ENCODE data around the gene HOTAIR.

The HOTAIR gene

DNA sequence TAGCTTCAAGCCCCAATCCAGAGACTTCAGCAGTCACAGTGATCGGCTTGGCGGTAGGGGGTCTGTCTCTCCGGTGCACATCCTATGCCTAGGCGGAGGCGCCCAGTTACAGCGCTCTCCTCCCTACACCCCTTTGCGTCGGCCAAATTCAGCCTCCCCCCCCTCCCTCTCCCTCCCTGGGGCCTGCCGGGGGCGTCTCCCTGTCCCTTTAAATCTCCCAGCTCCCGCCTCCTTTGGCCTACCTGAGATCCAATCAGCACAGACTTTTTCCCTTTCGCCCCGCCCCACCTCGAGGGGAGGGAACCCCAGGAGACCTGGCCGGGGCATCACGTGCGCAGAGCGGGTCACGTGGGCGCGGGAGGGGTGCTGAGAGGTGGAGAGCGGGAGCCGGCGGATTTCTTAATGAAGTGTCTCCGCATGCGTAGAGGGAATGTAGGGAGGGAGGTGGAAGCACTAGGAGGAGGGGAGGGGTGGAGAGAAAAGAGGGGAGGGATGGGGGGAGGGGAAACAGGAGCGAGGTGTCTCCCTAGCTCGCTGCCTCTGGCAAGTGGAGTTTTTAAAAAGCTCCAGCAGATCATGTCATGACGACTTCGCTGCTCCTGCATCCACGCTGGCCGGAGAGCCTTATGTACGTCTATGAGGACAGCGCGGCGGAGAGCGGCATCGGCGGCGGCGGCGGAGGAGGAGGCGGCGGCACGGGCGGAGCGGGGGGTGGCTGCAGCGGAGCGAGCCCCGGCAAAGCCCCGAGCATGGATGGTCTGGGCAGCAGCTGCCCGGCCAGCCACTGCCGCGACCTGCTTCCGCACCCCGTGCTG lies 36.2 kb downstream of the HOTAIR start, which contains the start of gene HOXC13:
HOXC13 (plus strand) TSS at position 506 of the 815 bp plus-strand sequence; CDS start at position 582, 76 bp downstream.
- ChIA-PET CTCF (interaction anchor here (0.7 to 1.3 kb wide), 6 partner anchors 10 to 440 kb away, joined by 3 to 4 read pairs (median 4); no protein-coding TSS in a partner anchor), POLR2A (interaction anchor here (0.6 to 3.1 kb wide), 8 partner anchors 14 to 341 kb away, joined by 3 to 14 read pairs (median 4); partner anchors contain the start of genes CBX5 and HOXC12)
- TF ChIP-seq ARNT (IDR thresholded peaks at IDR 0.05) (no peak), L3MBTL2 (conservative IDR thresholded peaks at IDR 0.05) (peak; percentile 94), HDGF (IDR thresholded peaks at IDR 0.05; ENCODE audit: borderline replicate concordance) (0 out of 2 replicates have a peak, but pooled peaks have one; percentile 18), NFRKB (IDR thresholded peaks at IDR 0.05) (no peak), LEF1 (IDR thresholded peaks at IDR 0.05; ENCODE audit: borderline replicate concordance) (no peak)
- TF ChIP-seq, protein P1, sequence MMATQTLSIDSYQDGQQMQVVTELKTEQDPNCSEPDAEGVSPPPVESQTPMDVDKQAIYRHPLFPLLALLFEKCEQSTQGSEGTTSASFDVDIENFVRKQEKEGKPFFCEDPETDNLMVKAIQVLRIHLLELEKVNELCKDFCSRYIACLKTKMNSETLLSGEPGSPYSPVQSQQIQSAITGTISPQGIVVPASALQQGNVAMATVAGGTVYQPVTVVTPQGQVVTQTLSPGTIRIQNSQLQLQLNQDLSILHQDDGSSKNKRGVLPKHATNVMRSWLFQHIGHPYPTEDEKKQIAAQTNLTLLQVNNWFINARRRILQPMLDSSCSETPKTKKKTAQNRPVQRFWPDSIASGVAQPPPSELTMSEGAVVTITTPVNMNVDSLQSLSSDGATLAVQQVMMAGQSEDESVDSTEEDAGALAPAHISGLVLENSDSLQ (IDR thresholded peaks at IDR 0.05), result peak; percentile 79
- DNase-seq (ENCODE audit: extremely low spot score), result peak; percentile 98

DNA sequence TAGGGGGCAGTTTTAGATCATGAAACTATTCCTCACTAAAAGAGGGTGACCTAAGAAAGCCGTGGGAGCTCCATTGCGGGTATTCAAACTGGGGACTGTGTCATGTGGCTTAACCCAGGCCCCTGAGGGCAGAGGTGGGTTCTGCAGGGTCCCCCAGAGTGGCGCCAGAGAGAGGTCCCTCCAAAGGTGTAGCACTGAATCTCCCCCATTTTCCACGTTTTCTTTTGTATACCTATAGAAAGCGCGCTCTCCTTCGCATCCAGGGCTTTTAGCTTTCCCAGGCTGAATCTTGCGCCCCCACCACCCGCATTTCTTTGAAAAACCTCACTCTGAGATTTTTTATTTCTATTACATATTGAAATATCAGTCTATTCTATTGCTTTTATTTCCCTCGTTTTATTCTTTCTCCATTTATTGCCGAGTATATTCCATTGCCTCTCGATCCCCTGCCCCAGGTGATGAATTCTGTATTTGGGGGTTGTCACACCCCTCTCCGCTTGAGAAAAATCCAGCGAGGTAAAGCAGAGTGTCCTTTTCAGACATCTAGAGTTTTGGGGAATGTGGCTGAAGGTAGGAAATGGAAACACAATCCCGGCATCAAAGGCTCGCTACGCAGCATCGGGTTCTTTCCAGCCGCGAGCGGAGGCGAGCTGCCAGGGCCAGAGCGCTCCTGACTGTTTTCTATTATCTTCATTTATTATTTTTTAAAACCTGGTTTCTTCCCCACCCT lies 37.0 kb downstream of the HOTAIR start:
- DNase-seq (ENCODE audit: extremely low spot score), result no peak
- ChIA-PET CTCF (interaction anchor here (0.7 to 1.3 kb wide), 6 partner anchors 9 to 441 kb away, joined by 3 to 4 read pairs (median 4); no protein-coding TSS in a partner anchor), POLR2A (interaction anchor here (0.6 to 3.1 kb wide), 8 partner anchors 15 to 342 kb away, joined by 3 to 14 read pairs (median 4); partner anchors contain the start of genes CBX5 and HOXC12)
- TF ChIP-seq HDGF (IDR thresholded peaks at IDR 0.05; ENCODE audit: borderline replicate concordance) (no peak), BHLHE40 (IDR thresholded peaks at IDR 0.05; ENCODE audit: borderline replicate concordance) (no peak), FOXA1 (IDR thresholded peaks at IDR 0.05) (no peak), FOXM1 (IDR thresholded peaks at IDR 0.05; ENCODE audit: borderline replicate concordance) (no peak), L3MBTL2 (conservative IDR thresholded peaks at IDR 0.05) (no peak), ARNT (IDR thresholded peaks at IDR 0.05) (no peak), SUZ12 (IDR thresholded peaks at IDR 0.05) (no peak)
- TF ChIP-seq, protein P1 (IDR thresholded peaks at IDR 0.05), result no peak

DNA sequence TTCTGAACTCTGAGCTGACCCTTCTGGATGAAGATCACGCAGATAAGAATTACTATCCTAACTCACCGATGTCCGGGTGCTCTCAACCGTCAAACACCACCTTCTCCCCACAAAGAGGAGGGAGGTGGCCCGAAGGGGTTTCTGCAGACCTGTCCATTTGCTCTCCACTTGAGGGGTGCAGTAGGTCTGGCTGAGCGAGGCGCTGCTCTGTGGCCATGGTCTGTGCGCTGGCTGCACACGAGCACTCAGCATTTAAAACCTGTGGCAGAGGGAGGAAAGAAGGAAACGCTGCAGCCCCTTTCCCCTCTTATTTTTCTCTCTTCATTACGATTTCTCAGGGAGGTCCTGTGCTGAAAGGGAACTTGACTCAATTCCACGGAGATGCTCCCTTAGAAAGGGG lies 37.7 kb downstream of the HOTAIR start:
- ChIA-PET CTCF (no interaction called here), POLR2A (interaction anchor here (1.0 kb wide), 1 partner anchor 40 kb away, joined by 3 read pairs; no protein-coding TSS in a partner anchor)
- DNase-seq (ENCODE audit: extremely low spot score), result no peak
- TF ChIP-seq ARNT (IDR thresholded peaks at IDR 0.05), result no peak
- TF ChIP-seq HDGF (IDR thresholded peaks at IDR 0.05; ENCODE audit: borderline replicate concordance), result no peak
- TF ChIP-seq, protein P1 (IDR thresholded peaks at IDR 0.05), result no peak
- no peak for TF ChIP-seq FOXA1 (IDR thresholded peaks at IDR 0.05)
- no peak for TF ChIP-seq TARDBP (IDR thresholded peaks at IDR 0.05)
- TF ChIP-seq L3MBTL2 (conservative IDR thresholded peaks at IDR 0.05), result no peak
- TF ChIP-seq FOXM1 (IDR thresholded peaks at IDR 0.05; ENCODE audit: borderline replicate concordance), result no peak
- TF ChIP-seq LEF1 (IDR thresholded peaks at IDR 0.05; ENCODE audit: borderline replicate concordance), result no peak
- TF ChIP-seq ZNF384 (IDR thresholded peaks at IDR 0.05), result no peak
- no peak for TF ChIP-seq SUZ12 (IDR thresholded peaks at IDR 0.05)
- TF ChIP-seq NFRKB (IDR thresholded peaks at IDR 0.05), result no peak
- TF ChIP-seq CTBP1 (IDR thresholded peaks at IDR 0.05; ENCODE audit: borderline replicate concordance), result no peak

DNA sequence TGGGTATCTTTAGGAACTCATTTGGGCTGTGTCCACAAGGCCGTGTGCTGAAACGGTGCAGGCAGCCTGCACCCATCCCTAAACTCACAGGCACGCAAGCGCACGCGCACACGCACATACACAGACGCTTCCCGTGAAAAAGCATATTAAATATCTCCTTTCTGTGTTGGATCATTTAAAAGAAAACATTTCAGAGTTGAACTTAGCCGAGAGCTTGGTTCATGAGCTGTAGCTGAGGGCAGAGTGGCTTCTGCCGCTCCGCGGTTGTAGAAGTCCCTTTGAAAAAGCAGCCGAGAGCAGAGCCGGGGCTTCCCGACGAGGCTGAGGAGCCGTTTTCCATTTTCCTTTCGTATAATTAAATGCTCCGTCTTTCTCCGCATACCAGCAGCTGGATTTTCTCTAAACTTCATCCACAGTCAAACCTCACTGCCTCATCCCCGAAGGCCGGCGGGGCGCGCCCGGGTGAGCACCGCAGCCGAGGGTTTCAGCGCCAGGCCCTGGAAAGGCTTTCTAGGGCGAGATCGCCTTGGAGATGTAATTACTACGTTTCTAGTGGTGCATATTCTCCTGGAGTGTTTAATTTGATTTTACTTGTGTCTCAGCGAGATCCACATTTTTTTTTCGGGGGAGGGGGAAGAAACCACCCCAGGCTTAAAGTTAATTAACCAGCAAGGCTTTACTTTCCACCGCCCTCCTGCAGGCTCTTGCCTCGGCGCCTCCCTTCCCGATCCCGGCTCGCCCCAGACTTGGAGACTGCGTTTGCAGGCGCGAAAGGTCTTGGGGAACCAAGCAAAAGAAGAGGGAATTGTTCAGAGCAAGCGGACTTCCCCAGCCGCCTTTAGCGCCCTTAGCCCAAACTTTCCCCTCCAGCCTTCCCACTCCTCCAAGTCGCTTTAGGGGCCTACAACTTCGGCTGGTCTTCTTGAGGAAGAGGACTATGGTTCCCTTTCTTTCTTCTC lies 39.1 kb downstream of the HOTAIR start:
- no peak for TF ChIP-seq ARNT (IDR thresholded peaks at IDR 0.05)
- no peak for TF ChIP-seq FOXM1 (IDR thresholded peaks at IDR 0.05; ENCODE audit: borderline replicate concordance)
- TF ChIP-seq, protein P1 (IDR thresholded peaks at IDR 0.05), result no peak
- no peak for TF ChIP-seq HDGF (IDR thresholded peaks at IDR 0.05; ENCODE audit: borderline replicate concordance)
- TF ChIP-seq NFRKB (IDR thresholded peaks at IDR 0.05), result no peak
- TF ChIP-seq BHLHE40 (IDR thresholded peaks at IDR 0.05; ENCODE audit: borderline replicate concordance), result no peak
- no peak for TF ChIP-seq FOXK2 (IDR thresholded peaks at IDR 0.05)
- no peak for TF ChIP-seq SP1 (IDR thresholded peaks at IDR 0.05)
- TF ChIP-seq TARDBP (IDR thresholded peaks at IDR 0.05), result no peak
- TF ChIP-seq L3MBTL2 (conservative IDR thresholded peaks at IDR 0.05), result no peak
- TF ChIP-seq LEF1 (IDR thresholded peaks at IDR 0.05; ENCODE audit: borderline replicate concordance), result no peak
- DNase-seq (ENCODE audit: extremely low spot score), result no peak
- ChIA-PET CTCF (interaction anchor here (0.8 kb wide), 1 partner anchor 41 kb away, joined by 3 read pairs; no protein-coding TSS in a partner anchor), POLR2A (no interaction called here)

All from HEK293T (cell line).